ENCODE data around the gene TRMT44. TPM values are rescaled to one million over a fixed set of nuclear protein-coding genes. Genes with fewer than 3 reads are reported as not detected.
A peak's percentile ranks its signal among the peaks of the same experiment; 100 is the strongest.

Gene TRMT44, protein sequence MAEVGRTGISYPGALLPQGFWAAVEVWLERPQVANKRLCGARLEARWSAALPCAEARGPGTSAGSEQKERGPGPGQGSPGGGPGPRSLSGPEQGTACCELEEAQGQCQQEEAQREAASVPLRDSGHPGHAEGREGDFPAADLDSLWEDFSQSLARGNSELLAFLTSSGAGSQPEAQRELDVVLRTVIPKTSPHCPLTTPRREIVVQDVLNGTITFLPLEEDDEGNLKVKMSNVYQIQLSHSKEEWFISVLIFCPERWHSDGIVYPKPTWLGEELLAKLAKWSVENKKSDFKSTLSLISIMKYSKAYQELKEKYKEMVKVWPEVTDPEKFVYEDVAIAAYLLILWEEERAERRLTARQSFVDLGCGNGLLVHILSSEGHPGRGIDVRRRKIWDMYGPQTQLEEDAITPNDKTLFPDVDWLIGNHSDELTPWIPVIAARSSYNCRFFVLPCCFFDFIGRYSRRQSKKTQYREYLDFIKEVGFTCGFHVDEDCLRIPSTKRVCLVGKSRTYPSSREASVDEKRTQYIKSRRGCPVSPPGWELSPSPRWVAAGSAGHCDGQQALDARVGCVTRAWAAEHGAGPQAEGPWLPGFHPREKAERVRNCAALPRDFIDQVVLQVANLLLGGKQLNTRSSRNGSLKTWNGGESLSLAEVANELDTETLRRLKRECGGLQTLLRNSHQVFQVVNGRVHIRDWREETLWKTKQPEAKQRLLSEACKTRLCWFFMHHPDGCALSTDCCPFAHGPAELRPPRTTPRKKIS
- total RNA-seq (2014; rRNA removed) (13.3 and 15.3 TPM in 2 replicates), Bru-seq, nascent RNA (percentile 64 among the genes with signal in this experiment), BruChase-seq, experiment 1, labeled RNA remaining after a 6-hour chase (percentile 64 among the genes with signal in this experiment), BruChase-seq, experiment 2, labeled RNA remaining after a 2-hour chase (percentile 68 among the genes with signal in this experiment)
- long read RNA-seq, transcript TRMT44-201 (11 exons, 2,799 nt) = major isoform, 8 of 26 reads
- long read RNA-seq, partial matches to known transcripts = 3 of 26 reads
- long read RNA-seq, other reads (novel, unspliced or antisense) = 15 of 26 reads

DNA sequence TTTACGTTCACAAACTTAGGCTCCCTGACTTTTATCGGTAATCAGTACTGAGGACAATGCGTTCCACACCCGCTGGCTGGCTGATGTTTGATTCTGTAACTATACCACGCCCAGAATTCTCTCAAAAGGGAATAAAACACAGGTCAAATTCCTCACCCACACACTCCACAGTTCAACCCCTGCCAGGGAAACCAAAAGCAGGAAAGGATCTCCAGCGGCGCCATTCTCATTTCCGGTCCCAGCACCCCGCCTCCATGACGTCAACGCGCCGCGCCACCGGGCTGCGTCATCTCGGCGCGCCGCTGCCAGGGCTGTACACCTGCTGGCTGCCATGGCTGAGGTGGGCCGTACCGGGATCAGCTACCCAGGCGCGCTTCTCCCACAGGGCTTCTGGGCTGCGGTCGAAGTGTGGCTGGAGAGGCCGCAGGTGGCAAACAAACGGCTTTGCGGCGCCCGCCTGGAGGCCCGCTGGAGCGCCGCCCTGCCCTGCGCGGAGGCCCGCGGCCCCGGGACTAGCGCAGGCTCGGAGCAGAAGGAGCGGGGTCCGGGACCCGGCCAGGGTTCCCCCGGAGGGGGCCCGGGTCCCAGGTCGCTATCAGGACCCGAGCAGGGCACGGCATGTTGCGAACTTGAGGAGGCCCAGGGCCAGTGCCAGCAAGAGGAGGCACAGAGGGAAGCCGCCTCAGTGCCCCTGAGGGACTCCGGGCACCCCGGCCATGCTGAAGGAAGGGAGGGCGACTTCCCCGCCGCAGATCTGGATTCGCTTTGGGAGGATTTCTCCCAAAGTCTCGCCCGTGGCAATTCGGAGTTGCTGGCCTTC, at the start of gene TRMT44, which contains the start of gene ACOX3:
TRMT44 (plus strand) TSS at position 286 of the 820 bp plus-strand sequence; CDS start at position 332, 46 bp downstream.
ACOX3 (minus strand) TSS at position 232 of the 820 bp plus-strand sequence. CDS start 24,202 bp downstream, outside the sequence.
- H2AFZ ChIP-seq (ENCODE audit: low read length) = peak within 1 kb of the TSS; percentile 97
- H3K9me3 ChIP-seq (ENCODE audit: low read length) = no peaks in the 10 kb centered on the region
- peak within 1 kb of the TSS; percentile 98 for H3K4me2 ChIP-seq (ENCODE audit: low read length)
- intact Hi-C loops (cut with micrococcal nuclease) = no loop called here
- H3K79me2 ChIP-seq (ENCODE audit: low read length) = peaks cover 72% of the 10 kb centered on the region
- CTCF ChIA-PET = no interaction called here
- H3K27me3 ChIP-seq (ENCODE audit: low read length) = no peaks in the 10 kb centered on the region
- H3K4me3 ChIP-seq (ENCODE audit: low read length) = peak within 1 kb of the TSS; percentile 100
- peaks cover 11% of the 10 kb centered on the region; the same call in 1 of the 2 replicates for H4K20me1 ChIP-seq (ENCODE audit: low read length)
- no TSS peak for BruUV-seq (replicated peaks)
- H3K36me3 ChIP-seq (ENCODE audit: low read depth, low read length) = no peaks in the 10 kb centered on the region
- POLR2A ChIA-PET (ENCODE audit: unreplicated experiment) = no interaction called here
- peak; percentile 88 for DNase-seq
- H3F3A ChIP-seq (ENCODE audit: low read length, unreplicated experiment) = no peaks in the 10 kb centered on the region
- H3K4me1 ChIP-seq (ENCODE audit: insufficient read depth, low read length) = peaks cover 23% of the 10 kb centered on the region
- no peaks in the 10 kb centered on the region for H3K9me2 ChIP-seq (replicated peaks; ENCODE audit: low read length)
- TF ChIP-seq EZH2 (IDR thresholded peaks at IDR 0.05; ENCODE audit: low read length, unreplicated experiment) = no peak
- no peak for TF ChIP-seq EZH2phosphoT487 (IDR thresholded peaks at IDR 0.05; ENCODE audit: borderline replicate concordance, low read length)
- TF ChIP-seq, protein P1, sequence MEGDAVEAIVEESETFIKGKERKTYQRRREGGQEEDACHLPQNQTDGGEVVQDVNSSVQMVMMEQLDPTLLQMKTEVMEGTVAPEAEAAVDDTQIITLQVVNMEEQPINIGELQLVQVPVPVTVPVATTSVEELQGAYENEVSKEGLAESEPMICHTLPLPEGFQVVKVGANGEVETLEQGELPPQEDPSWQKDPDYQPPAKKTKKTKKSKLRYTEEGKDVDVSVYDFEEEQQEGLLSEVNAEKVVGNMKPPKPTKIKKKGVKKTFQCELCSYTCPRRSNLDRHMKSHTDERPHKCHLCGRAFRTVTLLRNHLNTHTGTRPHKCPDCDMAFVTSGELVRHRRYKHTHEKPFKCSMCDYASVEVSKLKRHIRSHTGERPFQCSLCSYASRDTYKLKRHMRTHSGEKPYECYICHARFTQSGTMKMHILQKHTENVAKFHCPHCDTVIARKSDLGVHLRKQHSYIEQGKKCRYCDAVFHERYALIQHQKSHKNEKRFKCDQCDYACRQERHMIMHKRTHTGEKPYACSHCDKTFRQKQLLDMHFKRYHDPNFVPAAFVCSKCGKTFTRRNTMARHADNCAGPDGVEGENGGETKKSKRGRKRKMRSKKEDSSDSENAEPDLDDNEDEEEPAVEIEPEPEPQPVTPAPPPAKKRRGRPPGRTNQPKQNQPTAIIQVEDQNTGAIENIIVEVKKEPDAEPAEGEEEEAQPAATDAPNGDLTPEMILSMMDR (conservative IDR thresholded peaks at IDR 0.05; ENCODE audit: low read depth, low read length) = no peak
- peak within 1 kb of the TSS; percentile 84 for H3K9ac ChIP-seq (ENCODE audit: low read length)
- peak; percentile 65 for ATAC-seq
- peak within 1 kb of the TSS; percentile 78 for H3K27ac ChIP-seq (ENCODE audit: low read length)

DNA sequence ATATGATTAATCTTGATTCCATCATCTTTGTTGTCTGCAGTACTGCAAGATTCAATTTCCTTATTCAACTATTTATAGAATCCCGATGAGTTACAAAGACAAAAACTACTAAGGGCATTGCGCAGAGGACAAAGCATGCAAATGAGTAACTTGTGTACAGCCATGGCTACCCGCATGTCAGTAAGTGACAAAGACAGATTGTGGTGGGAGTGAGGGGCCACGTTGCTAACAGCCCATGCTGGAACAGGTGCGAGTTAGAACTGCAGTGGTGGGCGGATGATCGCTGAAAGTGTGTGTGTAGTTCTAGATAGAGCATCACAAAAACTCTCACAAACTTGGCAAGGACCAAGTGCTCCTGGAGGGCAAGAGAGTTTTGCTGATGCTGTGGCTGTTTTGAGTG, 49.5 kb upstream of the TRMT44 start:
- Histone ChIP-seq H3K9me3 (ENCODE audit: low read length) (no peaks in the 10 kb centered on the region), H3K27me3 (ENCODE audit: low read length) (no peaks in the 10 kb centered on the region), H2AFZ (ENCODE audit: low read length) (no peak overlapping the region), H3K79me2 (ENCODE audit: low read length) (no peaks in the 10 kb centered on the region), H3K9me2 (replicated peaks; ENCODE audit: low read length) (no peaks in the 10 kb centered on the region), H3K9ac (ENCODE audit: low read length) (no peak overlapping the region), H3K4me3 (ENCODE audit: low read length) (no peak overlapping the region), H3K4me1 (ENCODE audit: insufficient read depth, low read length) (peaks cover 44% of the 10 kb centered on the region), H3K4me2 (ENCODE audit: low read length) (no peak overlapping the region), H4K20me1 (ENCODE audit: low read length) (no peaks in the 10 kb centered on the region), H3F3A (ENCODE audit: low read length, unreplicated experiment) (no peaks in the 10 kb centered on the region), H3K36me3 (ENCODE audit: low read depth, low read length) (no peaks in the 10 kb centered on the region), H3K27ac (ENCODE audit: low read length) (no peak overlapping the region)
- intact Hi-C loops (cut with micrococcal nuclease) = no loop called here
- ATAC-seq (no peak), DNase-seq (no peak)
- no TSS peak for BruUV-seq (replicated peaks)
- CTCF ChIA-PET = no interaction called here
- POLR2A ChIA-PET (ENCODE audit: unreplicated experiment) = no interaction called here
- TF ChIP-seq, protein P1 (conservative IDR thresholded peaks at IDR 0.05; ENCODE audit: low read depth, low read length) = no peak
- TF ChIP-seq EZH2 (IDR thresholded peaks at IDR 0.05; ENCODE audit: low read length, unreplicated experiment) = no peak
- TF ChIP-seq EZH2phosphoT487 (IDR thresholded peaks at IDR 0.05; ENCODE audit: borderline replicate concordance, low read length) = no peak

All from PC-3 (cell line).